Measurements from ENCODE around the gene TARP.
A peak's percentile ranks its signal among the peaks of the same experiment; 100 is the strongest.

Gene TARP

DNA sequence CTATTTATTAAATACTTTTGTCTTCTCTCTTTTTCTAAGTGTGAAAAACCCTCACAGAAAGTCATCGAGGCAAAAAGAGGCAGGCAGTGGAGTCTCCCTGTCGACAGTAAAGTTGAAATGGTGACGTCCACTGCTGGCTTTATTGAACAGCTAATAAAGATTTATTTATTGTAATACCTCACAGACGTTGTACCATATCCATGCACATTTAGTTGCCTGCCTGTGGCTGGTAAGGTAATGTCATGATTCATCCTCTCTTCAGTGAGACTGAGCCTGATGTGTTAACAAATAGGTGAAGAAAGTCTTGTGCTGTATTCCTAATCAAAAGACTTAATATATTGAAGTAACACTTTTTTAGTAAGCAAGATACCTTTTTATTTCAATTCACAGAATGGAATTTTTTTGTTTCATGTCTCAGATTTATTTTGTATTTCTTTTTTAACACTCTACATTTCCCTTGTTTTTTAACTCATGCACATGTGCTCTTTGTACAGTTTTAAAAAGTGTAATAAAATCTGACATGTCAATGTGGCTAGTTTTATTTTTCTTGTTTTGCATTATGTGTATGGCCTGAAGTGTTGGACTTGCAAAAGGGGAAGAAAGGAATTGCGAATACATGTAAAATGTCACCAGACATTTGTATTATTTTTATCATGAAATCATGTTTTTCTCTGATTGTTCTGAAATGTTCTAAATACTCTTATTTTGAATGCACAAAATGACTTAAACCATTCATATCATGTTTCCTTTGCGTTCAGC lies 43.4 kb downstream of the TARP start:
- in situ Hi-C loops (cut with MboI; ENCODE audit: low pct_unique_long_range_greater_than_20kb, low sequenced_read_pairs), result no loop called here

DNA sequence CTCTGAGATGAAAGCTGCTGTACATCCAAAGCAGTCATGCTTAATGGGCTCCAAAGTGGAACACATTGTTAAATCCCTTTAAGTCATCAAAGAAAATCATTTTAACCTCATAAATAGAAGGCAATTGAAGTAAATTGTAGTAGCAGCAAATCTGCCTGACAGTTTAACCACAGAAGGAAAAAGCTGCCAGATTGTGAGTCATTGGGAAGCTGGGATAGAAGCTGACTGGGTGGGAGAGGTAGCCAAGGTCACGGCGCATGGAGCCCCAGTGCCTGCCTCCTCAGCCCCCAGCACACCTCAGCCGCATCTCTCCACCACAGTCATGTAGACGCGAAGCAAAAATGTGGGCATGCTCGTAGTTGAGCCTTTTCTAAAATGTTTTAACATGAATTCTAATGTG lies 44.0 kb downstream of the TARP start:
- in situ Hi-C loops (cut with MboI; ENCODE audit: low pct_unique_long_range_greater_than_20kb, low sequenced_read_pairs), result no loop called here

More for the DNA sequence above, 43.4 kb downstream of the TARP start:
- no peak for DNase-seq

DNA sequence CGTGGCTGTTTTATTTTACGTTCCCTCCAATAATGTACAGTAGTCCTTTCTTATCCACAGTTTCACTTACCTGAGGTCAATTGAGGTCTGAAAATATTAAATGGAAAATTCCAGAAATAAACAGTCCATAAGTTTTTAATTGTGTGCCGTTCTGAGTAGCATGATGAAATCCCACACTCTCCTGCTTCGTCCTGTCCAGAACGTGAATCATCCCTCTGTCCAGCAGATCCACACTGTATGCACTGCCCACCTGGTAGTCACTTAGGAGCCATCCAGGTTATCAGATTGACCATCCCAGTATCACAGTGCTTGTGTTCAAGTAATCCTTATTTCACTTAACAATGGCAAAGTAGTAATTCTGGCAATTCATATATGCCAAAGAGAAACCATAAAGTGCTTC lies 49.0 kb downstream of the TARP start:
- DNase-seq, result no peak
- in situ Hi-C loops (cut with MboI; ENCODE audit: low pct_unique_long_range_greater_than_20kb, low sequenced_read_pairs), result loop anchor here (25.0 kb wide), 1 partner anchor 312 kb away; the partner anchor contains the start of genes EPDR1 and SFRP4

More for the DNA sequence above, 44.0 kb downstream of the TARP start:
- peak; percentile 68 for DNase-seq

DNA sequence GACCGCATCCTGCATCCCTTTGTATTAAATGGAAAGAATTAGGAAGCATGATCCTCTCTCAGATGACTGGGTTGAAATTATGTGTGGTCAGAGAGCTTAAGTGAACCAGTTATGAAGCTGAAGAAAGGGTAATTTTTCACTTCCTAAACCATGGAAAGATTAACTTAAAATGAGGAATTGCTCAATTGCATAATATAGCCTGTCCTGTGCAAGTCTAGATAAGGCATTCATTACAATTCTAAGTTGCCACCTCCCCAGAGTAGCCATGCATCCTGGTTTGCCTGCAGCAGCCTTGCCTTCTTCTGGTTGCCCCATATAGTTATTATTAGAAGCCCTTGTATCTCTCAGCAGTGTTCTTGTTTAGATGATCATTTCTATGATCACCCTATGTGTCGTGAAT lies 50.1 kb downstream of the TARP start:
- peak; percentile 53 for DNase-seq
- in situ Hi-C loops (cut with MboI; ENCODE audit: low pct_unique_long_range_greater_than_20kb, low sequenced_read_pairs), result loop anchor here (25.0 kb wide), 1 partner anchor 311 kb away; the partner anchor contains the start of genes EPDR1 and SFRP4

DNA sequence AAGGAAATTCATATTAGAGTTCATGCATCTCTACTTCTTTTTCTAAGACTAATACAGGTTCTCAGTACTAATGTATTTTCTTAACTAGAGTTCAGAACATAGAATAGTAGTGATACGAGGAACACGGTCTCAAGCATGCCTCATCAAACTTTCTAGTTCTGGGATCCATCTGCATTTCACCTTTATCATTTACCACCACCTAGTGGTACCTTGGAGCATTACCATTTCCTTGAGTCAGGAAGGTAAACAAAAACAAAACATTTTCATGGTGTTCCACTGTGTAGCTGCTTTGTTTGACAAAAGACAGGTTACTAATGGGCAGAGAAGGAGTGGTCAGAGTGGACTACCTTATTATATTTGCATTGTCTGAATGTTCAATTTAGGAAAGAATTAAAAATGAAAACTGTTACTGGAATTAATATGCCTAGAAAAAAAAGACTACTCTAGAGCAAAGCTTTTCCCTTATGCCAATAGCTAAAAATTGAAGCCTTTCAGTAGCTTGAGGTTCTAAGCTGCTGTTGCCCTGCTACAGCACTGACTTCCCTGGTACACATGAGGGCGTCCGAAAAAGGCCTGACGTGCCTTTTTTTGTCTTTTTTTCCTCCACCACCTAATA lies 50.8 kb downstream of the TARP start:
- DNase-seq, result peak; percentile 75
- in situ Hi-C loops (cut with MboI; ENCODE audit: low pct_unique_long_range_greater_than_20kb, low sequenced_read_pairs), result loop anchor here (25.0 kb wide), 1 partner anchor 310 kb away; the partner anchor contains the start of genes EPDR1 and SFRP4

DNA sequence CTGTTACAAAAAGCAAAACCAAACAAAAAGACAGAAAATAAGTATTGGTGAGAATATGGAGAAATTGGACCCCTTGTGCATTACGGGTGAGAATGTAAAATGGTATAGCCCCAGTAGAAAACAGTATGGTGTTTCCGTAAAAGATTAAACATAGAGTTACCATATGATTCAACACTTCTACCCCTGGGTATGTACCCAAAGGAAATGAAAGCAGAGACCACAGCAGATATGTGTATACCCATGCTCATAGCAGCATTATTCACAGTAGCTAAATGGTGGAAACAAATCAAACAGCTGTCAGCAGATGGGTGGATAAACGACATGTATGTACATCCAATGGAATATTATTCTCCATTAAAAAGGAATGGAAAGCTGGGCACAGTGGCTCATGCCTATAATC lies 53.0 kb downstream of the TARP start:
- in situ Hi-C loops (cut with MboI; ENCODE audit: low pct_unique_long_range_greater_than_20kb, low sequenced_read_pairs), result loop anchor here (25.0 kb wide), 1 partner anchor 308 kb away; the partner anchor contains the start of genes EPDR1 and SFRP4
- no peak for DNase-seq

DNA sequence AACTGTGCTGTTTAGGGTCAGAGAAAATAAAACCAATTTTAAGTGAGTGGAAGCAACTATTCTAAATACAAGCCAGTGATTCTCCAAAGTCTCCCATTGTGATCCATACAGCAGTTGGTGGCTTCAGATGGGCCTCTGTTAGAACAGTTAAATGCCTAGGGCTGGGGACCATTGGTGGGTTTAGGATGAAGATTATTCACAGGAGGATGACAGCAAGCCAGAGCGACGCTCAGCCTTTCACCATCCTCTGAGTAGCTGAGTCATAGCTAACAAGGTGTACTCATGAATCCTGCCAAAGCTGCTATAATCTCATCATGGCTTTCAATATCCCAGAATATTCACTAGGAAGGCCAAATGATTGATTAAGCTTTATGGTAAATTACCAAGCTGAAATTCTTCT lies 55.8 kb downstream of the TARP start:
- no peak for DNase-seq
- in situ Hi-C loops (cut with MboI; ENCODE audit: low pct_unique_long_range_greater_than_20kb, low sequenced_read_pairs), result loop anchor here (10.0 to 25.0 kb wide), 2 partner anchors 113 to 305 kb away; partner anchors contain the start of genes EPDR1 and SFRP4

DNA sequence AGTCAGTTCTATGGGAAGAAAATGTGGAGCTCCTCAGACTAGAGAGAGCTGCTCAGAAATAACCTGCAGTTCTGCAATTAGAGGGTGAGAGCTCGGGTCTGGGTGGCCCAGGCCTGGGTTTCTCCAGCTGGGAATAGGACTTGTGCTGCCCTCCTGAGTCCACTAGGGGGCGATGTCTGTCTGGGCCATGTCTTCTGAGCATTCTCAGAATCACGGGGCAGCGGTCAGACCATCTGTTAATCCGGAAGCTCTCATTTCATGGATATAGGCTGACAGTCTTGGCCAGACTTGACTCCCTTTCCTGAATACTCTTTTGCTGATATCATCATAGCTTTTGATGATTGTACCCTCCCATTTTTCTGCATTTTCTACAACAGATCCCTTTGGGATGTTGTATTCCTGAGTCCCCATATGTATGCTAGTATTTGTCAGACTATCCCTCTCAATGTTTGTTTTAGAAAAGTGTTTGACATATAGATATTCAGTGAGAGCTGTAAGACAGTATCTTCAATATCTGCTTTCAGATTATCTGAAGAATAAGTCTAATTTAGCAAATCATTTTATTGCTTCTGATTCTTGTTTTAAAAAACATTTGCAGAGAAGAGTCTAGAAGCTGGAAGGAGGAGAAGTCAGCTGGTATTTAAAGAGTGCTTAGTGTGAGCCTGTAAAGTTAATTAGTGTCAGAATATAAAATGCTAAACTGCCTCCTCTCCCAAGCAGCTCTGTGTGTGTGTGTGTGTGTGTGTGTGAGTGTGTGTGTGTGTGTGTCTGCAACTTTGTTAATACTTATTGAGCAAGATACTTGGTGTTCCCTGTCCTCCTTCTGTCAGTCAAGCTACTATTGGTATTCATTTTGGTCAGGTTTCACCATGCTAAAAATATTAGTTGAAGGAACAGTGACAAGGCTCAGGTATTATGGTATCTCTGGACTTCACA lies 57.4 kb downstream of the TARP start:
- DNase-seq, result peak; percentile 96
- in situ Hi-C loops (cut with MboI; ENCODE audit: low pct_unique_long_range_greater_than_20kb, low sequenced_read_pairs), result loop anchor here (10.0 to 25.0 kb wide), 2 partner anchors 111 to 304 kb away; partner anchors contain the start of genes EPDR1 and SFRP4

DNA sequence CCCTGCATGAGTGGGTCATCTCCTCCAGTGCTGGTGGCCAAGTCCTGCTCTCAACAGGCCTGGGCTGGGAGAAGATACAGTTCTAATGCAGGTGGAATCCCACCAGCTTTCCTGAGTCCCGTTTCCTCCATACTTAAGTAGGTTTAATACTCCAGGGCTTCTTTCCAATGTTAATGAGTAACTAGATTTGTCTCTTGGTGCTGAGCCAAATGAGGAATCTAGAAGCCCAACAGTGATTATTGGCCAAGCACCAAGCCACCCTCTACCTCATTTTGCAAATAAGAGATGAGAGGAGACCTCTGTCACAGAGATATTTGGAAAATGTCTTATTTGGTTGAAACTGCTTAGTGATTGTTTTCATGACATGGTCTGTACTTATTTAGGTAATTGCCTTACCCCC lies 58.3 kb downstream of the TARP start:
- in situ Hi-C loops (cut with MboI; ENCODE audit: low pct_unique_long_range_greater_than_20kb, low sequenced_read_pairs), result loop anchor here (10.0 to 25.0 kb wide), 2 partner anchors 110 to 303 kb away; partner anchors contain the start of genes EPDR1 and SFRP4
- no peak for DNase-seq

DNA sequence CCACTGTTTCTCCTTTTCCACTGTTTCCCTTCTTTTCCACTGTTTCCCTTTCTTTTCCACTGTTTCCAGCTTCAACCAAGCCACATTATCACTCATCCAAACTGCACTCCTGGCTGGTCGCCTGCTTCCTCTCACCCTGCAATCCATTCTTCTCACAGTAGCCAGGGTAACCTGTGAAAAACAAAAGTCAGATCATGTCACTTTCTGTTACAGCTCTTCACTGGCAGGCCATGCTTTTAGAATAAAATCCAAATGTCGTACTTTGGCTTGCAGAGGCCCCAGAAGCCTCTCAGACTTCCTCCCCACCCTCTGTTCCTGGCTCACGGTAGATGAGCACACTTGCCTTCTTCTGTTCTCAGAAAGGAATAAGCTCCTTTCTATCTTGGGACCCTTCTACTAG lies 61.5 kb downstream of the TARP start:
- in situ Hi-C loops (cut with MboI; ENCODE audit: low pct_unique_long_range_greater_than_20kb, low sequenced_read_pairs), result loop anchor here (10.0 to 25.0 kb wide), 2 partner anchors 107 to 300 kb away; partner anchors contain the start of genes EPDR1 and SFRP4
- DNase-seq, result no peak

DNA sequence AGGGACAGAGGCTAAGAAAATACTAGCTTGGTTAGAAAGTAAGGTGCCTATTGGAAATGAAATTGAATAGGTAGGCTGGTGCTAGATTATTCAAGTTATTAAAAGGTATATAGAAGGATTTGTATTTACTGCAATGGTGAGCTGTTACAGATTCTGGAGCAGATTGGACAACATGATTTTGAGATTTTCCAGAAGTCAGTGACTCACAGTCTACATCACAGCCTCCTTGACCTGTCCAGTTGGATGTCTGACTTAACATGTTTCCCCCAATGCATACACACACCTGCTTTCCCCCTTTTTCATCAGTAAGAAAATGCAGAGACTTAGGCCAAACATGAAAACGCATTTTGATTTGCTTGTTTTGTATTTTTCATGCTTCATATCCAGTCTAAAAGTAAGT lies 62.0 kb downstream of the TARP start:
- no peak for DNase-seq
- in situ Hi-C loops (cut with MboI; ENCODE audit: low pct_unique_long_range_greater_than_20kb, low sequenced_read_pairs), result loop anchor here (10.0 to 25.0 kb wide), 2 partner anchors 107 to 299 kb away; partner anchors contain the start of genes EPDR1 and SFRP4
